Measurements from ENCODE around the gene APMAP. TPM values are rescaled to one million over a fixed set of nuclear protein-coding genes. Genes with fewer than 3 reads are reported as not detected.

The APMAP gene
- total RNA-seq, 2 experiments from 2014 or later = 47.5 to 56.0 TPM

DNA sequence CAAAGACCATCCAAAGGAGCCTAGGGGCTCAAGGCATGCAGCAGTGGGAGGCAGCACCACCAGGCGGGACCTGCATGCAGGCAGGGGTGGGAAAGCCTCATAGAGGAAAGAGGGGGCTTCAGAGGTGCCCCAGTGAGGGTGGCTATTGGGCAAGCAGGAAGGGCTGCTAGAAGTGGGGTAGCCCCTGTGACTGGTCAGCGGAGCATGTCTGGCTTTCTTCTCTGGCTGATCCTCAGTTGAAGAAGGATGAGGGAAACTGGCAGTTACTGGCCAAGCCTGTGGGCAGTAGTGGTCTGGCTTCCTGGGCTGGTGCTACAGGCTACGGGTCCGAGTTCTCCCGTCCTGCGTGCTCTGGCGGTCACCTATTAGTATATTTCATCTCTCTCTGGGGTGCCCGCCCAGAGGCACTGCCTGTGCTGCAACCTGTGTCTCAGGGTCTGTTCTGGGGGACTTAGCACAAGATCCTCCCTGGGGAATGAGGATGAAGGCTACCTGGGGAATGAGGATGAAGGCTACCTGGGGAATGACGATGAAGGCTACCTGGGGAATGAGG is 79.4 kb downstream of the APMAP start:
- CTCF ChIA-PET = no interaction called here

More for the DNA sequence above, 79.4 kb downstream of the APMAP start:
- DNase-seq (peak; percentile 7), ATAC-seq (no peak)
- Mint-ChIP-seq H3K4me3 (no peak overlapping the region), H3K4me1 (no peaks in the 10 kb centered on the region), H3K27me3 (peaks cover 3% of the 10 kb centered on the region), H3K27ac (no peak overlapping the region), H3K9me3 (ENCODE audit: low read depth) (no peaks in the 10 kb centered on the region), H3K36me3 (no peaks in the 10 kb centered on the region)

Other genes with a start within 250 kb of the APMAP start
- gene CST7, start 43.5 kb downstream of the APMAP start, total RNA-seq = 100 to 1,000 TPM; 177 to 202 TPM
- gene ACSS1, start 65.4 kb upstream of the APMAP start, total RNA-seq = 10 to 100 TPM; 44.4 TPM
- gene VSX1, start 89.4 kb upstream of the APMAP start, total RNA-seq = not detected
- 10 to 100 TPM; 37.6 to 42.0 TPM for gene ENTPD6, start 203.0 kb upstream of the APMAP start, total RNA-seq

All from activated CD8-positive, alpha-beta memory T cell treated with anti-CD3 and anti-CD28 coated beads, Interleukin-2, amount 10 ng/mL, durations not matched to agents 7 days and 5 days (primary cell).